Fibroblast of lung (primary cell): Measurements from ENCODE around the gene SLC7A6. TPM values are rescaled to one million over a fixed set of nuclear protein-coding genes. Genes with fewer than 3 reads are reported as not detected.
A peak's percentile ranks its signal among the peaks of the same experiment; 100 is the strongest.

ENCODE experiments used
- DNase-seq, 2 donors: peaks; one replicate each; pipeline versions ENCODE4 v3.0.0 to v3.0.0-alpha.2; 2010; ENCODE audit warnings: low read depth in 2 of 2
- H2AFZ ChIP-seq: 2 replicates; pipeline ENCODE4 v1.5.1; 2012; ENCODE audit warnings: low read length, control low read depth, inconsistent platforms
- H3K27ac ChIP-seq: 2 replicates; pipeline ENCODE4 v1.5.1; 2011; ENCODE audit warnings: low read length, control low read depth; ENCODE audit not compliant: insufficient read depth
- H3K27me3 ChIP-seq: 2 replicates; pipeline ENCODE4 v1.5.1; 2011; ENCODE audit warnings: mild to moderate bottlenecking, low read length; ENCODE audit not compliant: control insufficient read depth, insufficient read depth
- H3K36me3 ChIP-seq: 2 replicates; pipeline ENCODE4 v1.5.1; 2011; ENCODE audit warnings: low read length; ENCODE audit not compliant: control insufficient read depth, insufficient read depth
- H3K4me1 ChIP-seq: 2 replicates; pipeline ENCODE4 v1.5.1; 2011; ENCODE audit warnings: low read length; ENCODE audit not compliant: control insufficient read depth, insufficient read depth; ENCODE audit errors: extremely low read depth
- H3K4me2 ChIP-seq: 2 replicates; pipeline ENCODE4 v1.5.1; 2011; ENCODE audit warnings: low read length, control low read depth; ENCODE audit not compliant: insufficient read depth; ENCODE audit errors: extremely low read depth
- H3K4me3 ChIP-seq, 4 experiments: fragments of 200-600 bp in 1 of 4; sonication (generic) in 1 of 4; replicated peaks in 1 of 4; 2 replicates each; pipeline ENCODE4 v1.5.1; 2011 to 2016; ENCODE audit warnings: low read length in 4 of 4, low read depth in 3 of 4, mild to moderate bottlenecking in 3 of 4, control low read depth in 2 of 4, inconsistent platforms in 1 of 4, mixed read lengths in 1 of 4; ENCODE audit not compliant: insufficient read depth in 1 of 4; ENCODE audit errors: control extremely low read depth in 1 of 4
- H3K79me2 ChIP-seq: 2 replicates; pipeline ENCODE4 v1.5.1; 2012; ENCODE audit warnings: mild to moderate bottlenecking, low read length, inconsistent platforms; ENCODE audit not compliant: control insufficient read depth, insufficient read depth
- H3K9ac ChIP-seq: 2 replicates; pipeline ENCODE4 v1.5.1; 2011; ENCODE audit warnings: mild to moderate bottlenecking, low read length, control low read depth; ENCODE audit not compliant: insufficient read depth
- H3K9me3 ChIP-seq: 2 replicates; pipeline ENCODE4 v1.5.1; 2012; ENCODE audit warnings: low read depth, low read length; ENCODE audit not compliant: control insufficient read depth, insufficient read depth
- H4K20me1 ChIP-seq: 2 replicates; pipeline ENCODE4 v1.5.1; 2011; ENCODE audit warnings: low read length; ENCODE audit not compliant: control insufficient read depth, insufficient read depth; ENCODE audit errors: extremely low read depth
- CTCF ChIP-seq, 2 donors: IDR thresholded peaks in 1 of 2; conservative IDR thresholded peaks in 1 of 2; 1 replicate in 1 of 2; 2 replicates in 1 of 2; pipeline ENCODE4 v1.5.1; 2011 to 2012; ENCODE audit warnings: low read length in 2 of 2, control low read depth in 1 of 2, inconsistent platforms in 1 of 2, low read depth in 1 of 2, mild to moderate bottlenecking in 1 of 2
- EZH2 ChIP-seq: IDR thresholded peaks from 2 replicates; pipeline ENCODE4 v1.5.1; 2012; ENCODE audit warnings: low read length, control low read depth, mild to moderate bottlenecking; ENCODE audit errors: missing control alignments
- polyA plus RNA-seq, 2 donors: library from polyadenylated mRNA; depleted of rRNA in 1 of 2; stranded (reverse) in 1 of 2; unstranded in 1 of 2; fragments of >200 nt; gene quantifications; 2 replicates each; pipeline ENCODE4 v1.2.1, GENCODE V29; 2011 to 2012; ENCODE audit warnings: missing spikeins in 1 of 2
- total RNA-seq: library from RNA; depleted of rRNA; stranded (reverse); fragments of >200 nt; gene quantifications from 2 replicates; pipeline ENCODE4 v1.2.1, GENCODE V29; 2014

The SLC7A6 gene
- total and polyA plus RNA-seq, 2 donors (not counting 1 experiment from before 2014, with no cell fraction given): 11.9 to 19.0 TPM

GRCh38 chr16:68328860-68329390 is 64.6 kb downstream of the SLC7A6 start:
- Histone ChIP-seq H3K4me2 (no peak overlapping the region), H3K9ac (no peak overlapping the region), H3K9me3 (no peaks in the 10 kb centered on the region), H3K27me3 (no peaks in the 10 kb centered on the region), H4K20me1 (no peaks in the 10 kb centered on the region), H3K4me3 (no peak overlapping the region), H3K4me1 (peaks cover 9% of the 10 kb centered on the region), H3K36me3 (peaks cover 7% of the 10 kb centered on the region), H2AFZ (no peak overlapping the region), H3K27ac (no peak overlapping the region), H3K79me2 (no peaks in the 10 kb centered on the region)
- DNase-seq: no peak
- TF ChIP-seq EZH2: no peak
- no peak for TF ChIP-seq CTCF (conservative IDR thresholded peaks at IDR 0.05 in 1 of 2, IDR thresholded peaks at IDR 0.05 in 1 of 2; ENCODE audit: low read depth in 1 of 2, low read length in 2 of 2)

- Histone ChIP-seq H3K9me3 (no peaks in the 10 kb centered on the region), H3K9ac (no peak overlapping the region), H3K27me3 (no peaks in the 10 kb centered on the region), H3K27ac (peak overlapping the region; percentile 50), H3K79me2 (no peaks in the 10 kb centered on the region), H3K4me2 (peak overlapping the region; percentile 52), H3K4me1 (peaks cover 12% of the 10 kb centered on the region), H2AFZ (no peak overlapping the region), H3K36me3 (peaks cover 1% of the 10 kb centered on the region), H4K20me1 (no peaks in the 10 kb centered on the region), H3K4me3 (no peak overlapping the region)
- peak; percentile 50 to 75 for DNase-seq
- TF ChIP-seq EZH2: no peak
- TF ChIP-seq CTCF (conservative IDR thresholded peaks at IDR 0.05 in 1 of 2, IDR thresholded peaks at IDR 0.05 in 1 of 2; ENCODE audit: low read depth in 1 of 2, low read length in 2 of 2): no peak
Observed at GRCh38 chr16:68331879-68332410, 67.6 kb downstream of the SLC7A6 start.

- Histone ChIP-seq H3K4me2 (no peak overlapping the region), H3K27ac (peak overlapping the region; percentile 50), H3K27me3 (no peaks in the 10 kb centered on the region), H2AFZ (no peak overlapping the region), H3K9ac (no peak overlapping the region), H3K9me3 (no peaks in the 10 kb centered on the region), H3K36me3 (peaks cover 6% of the 10 kb centered on the region), H4K20me1 (no peaks in the 10 kb centered on the region), H3K79me2 (no peaks in the 10 kb centered on the region), H3K4me3 (no peak overlapping the region), H3K4me1 (peaks cover 12% of the 10 kb centered on the region)
- DNase-seq: peak; percentile 40 to 75
- TF ChIP-seq CTCF (conservative IDR thresholded peaks at IDR 0.05 in 1 of 2, IDR thresholded peaks at IDR 0.05 in 1 of 2; ENCODE audit: low read depth in 1 of 2, low read length in 2 of 2) (no peak), EZH2 (no peak)
Observed at GRCh38 chr16:68332411-68333121, 68.2 kb downstream of the SLC7A6 start.
